ENCODE measurements around the gene IHH. TPM values are rescaled to one million over a fixed set of nuclear protein-coding genes. Genes with fewer than 3 reads are reported as not detected.

IHH gene
- polyA plus RNA-seq, 1 experiment = not detected

GRCh38 chr2:219056176-219056895 is 4.4 kb downstream of the IHH start:
- Histone ChIP-seq H3K9me3 (ENCODE audit: control insufficient read depth, insufficient read depth, low read length) (no peaks in the 10 kb centered on the region; the same call in 1 of the 2 replicates), H3K4me3 (ENCODE audit: low read depth, low read length) (no peak overlapping the region), H3K27me3 (ENCODE audit: control insufficient read depth, insufficient read depth, low read length) (peaks cover 71% of the 10 kb centered on the region), H3K27ac (ENCODE audit: low read depth, low read length) (no peak overlapping the region)
- DNase-seq (ENCODE audit: low read depth, low spot score) = no peak
- ChIA-PET CTCF (interaction anchor here (1.0 to 11.6 kb wide), 5 partner anchors 15 to 202 kb away, joined by 3 to 180 read pairs (median 32); no protein-coding TSS in a partner anchor), POLR2A (no interaction called here)
- TF ChIP-seq CTCF (IDR thresholded peaks at IDR 0.05; ENCODE audit: low read depth, low read length) = no peak

- no peak overlapping the region for H3K27ac ChIP-seq (ENCODE audit: low read depth, low read length)
- DNase-seq (ENCODE audit: low read depth, low spot score) = no peak
- no peaks in the 10 kb centered on the region; the same call in 1 of the 2 replicates for H3K9me3 ChIP-seq (ENCODE audit: control insufficient read depth, insufficient read depth, low read length)
- no peak for TF ChIP-seq CTCF (IDR thresholded peaks at IDR 0.05; ENCODE audit: low read depth, low read length)
- no peak overlapping the region for H3K4me3 ChIP-seq (ENCODE audit: low read depth, low read length)
- ChIA-PET POLR2A (interaction anchor here (0.6 kb wide), 1 partner anchor 21 kb away, joined by 3 read pairs; no protein-coding TSS in a partner anchor), CTCF (interaction anchor here (0.7 to 11.6 kb wide), 6 partner anchors 16 to 105 kb away, joined by 3 to 180 read pairs (median 20); partner anchors contain the start of gene NHEJ1)
- peaks cover 71% of the 10 kb centered on the region for H3K27me3 ChIP-seq (ENCODE audit: control insufficient read depth, insufficient read depth, low read length)
Measured at GRCh38 chr2:219054956-219055903, 5.5 kb downstream of the IHH start.

GRCh38 chr2:219049282-219049681 is 11.4 kb downstream of the IHH start:
- H3K9me3 ChIP-seq (ENCODE audit: control insufficient read depth, insufficient read depth, low read length) = no peaks in the 10 kb centered on the region
- DNase-seq (ENCODE audit: low read depth, low spot score) = no peak
- H3K27me3 ChIP-seq (ENCODE audit: control insufficient read depth, insufficient read depth, low read length) = peaks cover 19% of the 10 kb centered on the region
- TF ChIP-seq CTCF (IDR thresholded peaks at IDR 0.05; ENCODE audit: low read depth, low read length) = no peak
- no peak overlapping the region for H3K4me3 ChIP-seq (ENCODE audit: low read depth, low read length)
- ChIA-PET POLR2A (no interaction called here), CTCF (no interaction called here)
- no peak overlapping the region for H3K27ac ChIP-seq (ENCODE audit: low read depth, low read length)

GRCh38 chr2:219045937-219046550 is 14.7 kb downstream of the IHH start:
- TF ChIP-seq CTCF (IDR thresholded peaks at IDR 0.05; ENCODE audit: low read depth, low read length) = no peak
- no peaks in the 10 kb centered on the region for H3K9me3 ChIP-seq (ENCODE audit: control insufficient read depth, insufficient read depth, low read length)
- no peak overlapping the region for H3K27ac ChIP-seq (ENCODE audit: low read depth, low read length)
- no peak overlapping the region for H3K4me3 ChIP-seq (ENCODE audit: low read depth, low read length)
- DNase-seq (ENCODE audit: low read depth, low spot score) = no peak
- H3K27me3 ChIP-seq (ENCODE audit: control insufficient read depth, insufficient read depth, low read length) = peaks cover 22% of the 10 kb centered on the region
- ChIA-PET POLR2A (no interaction called here), CTCF (interaction anchor here (0.9 to 1.2 kb wide), 2 partner anchors 16 to 109 kb away, joined by 3 to 5 read pairs; no protein-coding TSS in a partner anchor)

Data from AG04450 (cell line).